ENCODE data around the gene SLMAP. TPM values are rescaled to one million over a fixed set of nuclear protein-coding genes. Genes with fewer than 3 reads are reported as not detected.

Gene SLMAP
- total and polyA plus RNA-seq, 2 donors (not counting 1 experiment from before 2014, with no cell fraction given) = 9.7 to 67.2 TPM

DNA sequence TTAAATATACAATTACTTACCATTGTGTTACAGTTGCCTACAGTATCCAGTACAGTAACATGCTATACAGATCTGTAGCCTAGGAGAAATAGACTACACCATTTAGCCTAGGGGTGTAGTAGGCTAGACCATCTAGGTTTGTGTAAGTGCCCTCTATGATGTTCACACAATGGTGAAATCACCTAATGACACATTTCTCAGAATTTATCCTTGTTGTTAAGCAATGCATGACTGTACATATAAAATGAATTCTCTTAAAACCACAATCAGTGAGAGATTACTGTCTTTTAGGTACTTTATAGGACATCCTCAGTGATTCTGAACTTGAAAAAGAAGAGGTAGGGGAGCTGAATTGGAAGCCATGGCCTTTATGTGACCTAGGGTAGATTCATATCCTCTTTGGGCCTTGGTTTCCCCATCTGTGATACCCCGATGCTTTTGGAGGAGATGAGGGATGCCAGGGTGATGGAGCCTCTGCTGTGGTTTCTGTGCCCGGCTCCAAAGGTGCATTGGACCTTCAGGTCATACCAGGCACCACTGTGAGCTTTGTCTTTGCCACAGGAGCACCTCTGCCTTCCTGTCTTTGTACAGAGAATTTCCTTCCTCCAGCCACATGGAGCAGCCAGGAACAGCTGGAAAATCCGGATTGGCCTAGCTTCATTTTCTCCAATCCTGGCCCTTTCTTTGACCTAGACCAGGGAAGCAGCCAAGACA, 200.2 kb downstream of the SLMAP start:
- 93% methylated on average over 2 of the region's 3 CpGs for WGBS (ENCODE audit: insufficient coverage)
- intact Hi-C loops (cut with micrococcal nuclease) = no loop called here

DNA sequence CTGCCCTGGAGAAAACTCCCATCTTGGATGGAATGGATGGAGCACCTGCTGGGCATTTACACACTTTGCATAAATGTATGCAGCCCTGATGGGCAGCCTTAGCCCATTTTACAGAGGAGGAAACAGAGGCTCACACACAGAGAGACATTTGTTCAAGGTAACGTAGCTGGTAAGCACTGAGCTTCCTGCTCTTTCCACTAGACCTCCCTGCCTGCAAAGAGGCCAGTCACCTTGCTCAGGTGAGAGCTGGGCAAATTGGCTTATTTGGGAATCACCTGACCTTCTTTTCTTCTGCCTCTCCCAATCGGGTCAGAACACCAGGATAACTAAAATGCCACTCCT, 200.7 kb downstream of the SLMAP start:
- no peak overlapping the region for H3K4me3 Mint-ChIP-seq
- H3K4me1 Mint-ChIP-seq = peaks cover 18% of the 10 kb centered on the region
- CTCF ChIA-PET = no interaction called here
- POLR2A ChIA-PET = interaction anchor here (0.6 kb wide), 1 partner anchor 63 kb away, joined by 4 read pairs; no protein-coding TSS in a partner anchor
- H3K27ac Mint-ChIP-seq = no peak overlapping the region
- no peaks in the 10 kb centered on the region for H3K79me2 ChIP-seq (ENCODE audit: control insufficient read depth, insufficient read depth, low read length)
- 96% methylated on average over 2 of the region's 2 CpGs for WGBS (ENCODE audit: insufficient coverage)
- H3K27ac ChIP-seq (ENCODE audit: low read length in 2 of 2) = no peak overlapping the region
- no peaks in the 10 kb centered on the region for H3K27me3 ChIP-seq (replicated peaks in 1 of 4; ENCODE audit: control extremely low read depth in 1 of 4, control insufficient read depth in 3 of 4, insufficient read depth in 4 of 4, low read length in 3 of 4)
- peaks cover 18 to 19% of the 10 kb centered on the region in 2 donors for H3K4me1 ChIP-seq (ENCODE audit: control insufficient read depth in 2 of 2, insufficient read depth in 2 of 2, low read length in 2 of 2)
- DNase-seq (no peak), ATAC-seq (ENCODE audit: low read depth) (no peak)
- TF ChIP-seq, protein P1, sequence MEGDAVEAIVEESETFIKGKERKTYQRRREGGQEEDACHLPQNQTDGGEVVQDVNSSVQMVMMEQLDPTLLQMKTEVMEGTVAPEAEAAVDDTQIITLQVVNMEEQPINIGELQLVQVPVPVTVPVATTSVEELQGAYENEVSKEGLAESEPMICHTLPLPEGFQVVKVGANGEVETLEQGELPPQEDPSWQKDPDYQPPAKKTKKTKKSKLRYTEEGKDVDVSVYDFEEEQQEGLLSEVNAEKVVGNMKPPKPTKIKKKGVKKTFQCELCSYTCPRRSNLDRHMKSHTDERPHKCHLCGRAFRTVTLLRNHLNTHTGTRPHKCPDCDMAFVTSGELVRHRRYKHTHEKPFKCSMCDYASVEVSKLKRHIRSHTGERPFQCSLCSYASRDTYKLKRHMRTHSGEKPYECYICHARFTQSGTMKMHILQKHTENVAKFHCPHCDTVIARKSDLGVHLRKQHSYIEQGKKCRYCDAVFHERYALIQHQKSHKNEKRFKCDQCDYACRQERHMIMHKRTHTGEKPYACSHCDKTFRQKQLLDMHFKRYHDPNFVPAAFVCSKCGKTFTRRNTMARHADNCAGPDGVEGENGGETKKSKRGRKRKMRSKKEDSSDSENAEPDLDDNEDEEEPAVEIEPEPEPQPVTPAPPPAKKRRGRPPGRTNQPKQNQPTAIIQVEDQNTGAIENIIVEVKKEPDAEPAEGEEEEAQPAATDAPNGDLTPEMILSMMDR (IDR thresholded peaks at IDR 0.05) = no peak
- no peak for TF ChIP-seq EZH2 (IDR thresholded peaks at IDR 0.05; ENCODE audit: borderline replicate concordance, insufficient read depth, low read depth, low read length, poor library complexity, severe bottlenecking)
- H3K36me3 ChIP-seq (replicated peaks in 1 of 2; ENCODE audit: control extremely low read depth in 1 of 2, control insufficient read depth in 1 of 2, extremely low read depth in 1 of 2, insufficient read depth in 2 of 2, low read length in 1 of 2) = no peaks in the 10 kb centered on the region
- intact Hi-C loops (cut with micrococcal nuclease) = no loop called here
- no peaks in the 10 kb centered on the region for H3K9me3 Mint-ChIP-seq (ENCODE audit: insufficient read depth)
- peaks cover 0 to 19% (median 3%) of the 10 kb centered on the region in 3 donors for H3K9me3 ChIP-seq (ENCODE audit: control extremely low read depth in 1 of 3, control insufficient read depth in 2 of 3, insufficient read depth in 1 of 3, low read length in 2 of 3)
- no peak overlapping the region for H3K4me3 ChIP-seq (ENCODE audit: control extremely low read depth in 1 of 5, extremely low read depth in 1 of 5, insufficient read depth in 1 of 5, low read depth in 2 of 5, low read length in 4 of 5)
- H3K9ac ChIP-seq (ENCODE audit: low read length) = no peak overlapping the region
- H4K20me1 ChIP-seq (ENCODE audit: control insufficient read depth, insufficient read depth, low read length, poor library complexity, severe bottlenecking) = no peaks in the 10 kb centered on the region
- no peak overlapping the region for H3K4me2 ChIP-seq (replicated peaks; ENCODE audit: low read depth, low read length, poor library complexity, severe bottlenecking)
- no peaks in the 10 kb centered on the region for H3K27me3 Mint-ChIP-seq
- no peak overlapping the region for H2AFZ ChIP-seq (ENCODE audit: insufficient read depth, low read depth, low read length, poor library complexity, severe bottlenecking)

More for the DNA sequence above, 200.2 kb downstream of the SLMAP start:
- no peak overlapping the region for H3K27ac ChIP-seq (ENCODE audit: low read length in 2 of 2)
- no peak for TF ChIP-seq EZH2 (IDR thresholded peaks at IDR 0.05; ENCODE audit: borderline replicate concordance, insufficient read depth, low read depth, low read length, poor library complexity, severe bottlenecking)
- TF ChIP-seq, protein P1 (IDR thresholded peaks at IDR 0.05) = no peak
- no peak overlapping the region for H3K4me2 ChIP-seq (replicated peaks; ENCODE audit: low read depth, low read length, poor library complexity, severe bottlenecking)
- Mint-ChIP-seq H3K27me3 (no peaks in the 10 kb centered on the region), H3K4me1 (peaks cover 18% of the 10 kb centered on the region), H3K9me3 (ENCODE audit: insufficient read depth) (no peaks in the 10 kb centered on the region), H3K27ac (no peak overlapping the region), H3K4me3 (no peak overlapping the region)
- no peaks in the 10 kb centered on the region for H3K79me2 ChIP-seq (ENCODE audit: control insufficient read depth, insufficient read depth, low read length)
- ATAC-seq (ENCODE audit: low read depth) = no peak
- peaks cover 0 to 19% (median 3%) of the 10 kb centered on the region in 3 donors for H3K9me3 ChIP-seq (ENCODE audit: control extremely low read depth in 1 of 3, control insufficient read depth in 2 of 3, insufficient read depth in 1 of 3, low read length in 2 of 3)
- peaks cover 18 to 19% of the 10 kb centered on the region in 2 donors for H3K4me1 ChIP-seq (ENCODE audit: control insufficient read depth in 2 of 2, insufficient read depth in 2 of 2, low read length in 2 of 2)
- no peaks in the 10 kb centered on the region for H3K36me3 ChIP-seq (replicated peaks in 1 of 2; ENCODE audit: control extremely low read depth in 1 of 2, control insufficient read depth in 1 of 2, extremely low read depth in 1 of 2, insufficient read depth in 2 of 2, low read length in 1 of 2)
- H3K27me3 ChIP-seq (replicated peaks in 1 of 4; ENCODE audit: control extremely low read depth in 1 of 4, control insufficient read depth in 3 of 4, insufficient read depth in 4 of 4, low read length in 3 of 4) = no peaks in the 10 kb centered on the region
- no peak overlapping the region for H3K4me3 ChIP-seq (ENCODE audit: control extremely low read depth in 1 of 5, extremely low read depth in 1 of 5, insufficient read depth in 1 of 5, low read depth in 2 of 5, low read length in 4 of 5)
- no peak overlapping the region for H3K9ac ChIP-seq (ENCODE audit: low read length)
- ChIA-PET POLR2A (interaction anchor here (0.6 kb wide), 1 partner anchor 64 kb away, joined by 4 read pairs; no protein-coding TSS in a partner anchor), CTCF (no interaction called here)
- no peaks in the 10 kb centered on the region for H4K20me1 ChIP-seq (ENCODE audit: control insufficient read depth, insufficient read depth, low read length, poor library complexity, severe bottlenecking)
- H2AFZ ChIP-seq (ENCODE audit: insufficient read depth, low read depth, low read length, poor library complexity, severe bottlenecking) = no peak overlapping the region
- DNase-seq = no peak

Measured in B cell (primary cell).